Measurements from ENCODE around the gene SMPD4.
"Not testable (repeated sequence)": the region's sequence is repeated elsewhere in the genome, so short reads cannot be mapped to it uniquely, and the experiment has no call there.

Gene SMPD4

GRCh38 chr2:130120924-130121323, 60.5 kb downstream of the SMPD4 start:
- intact Hi-C loops (cut with DNase I); DNase-seq: not testable (repeated sequence)

DNA sequence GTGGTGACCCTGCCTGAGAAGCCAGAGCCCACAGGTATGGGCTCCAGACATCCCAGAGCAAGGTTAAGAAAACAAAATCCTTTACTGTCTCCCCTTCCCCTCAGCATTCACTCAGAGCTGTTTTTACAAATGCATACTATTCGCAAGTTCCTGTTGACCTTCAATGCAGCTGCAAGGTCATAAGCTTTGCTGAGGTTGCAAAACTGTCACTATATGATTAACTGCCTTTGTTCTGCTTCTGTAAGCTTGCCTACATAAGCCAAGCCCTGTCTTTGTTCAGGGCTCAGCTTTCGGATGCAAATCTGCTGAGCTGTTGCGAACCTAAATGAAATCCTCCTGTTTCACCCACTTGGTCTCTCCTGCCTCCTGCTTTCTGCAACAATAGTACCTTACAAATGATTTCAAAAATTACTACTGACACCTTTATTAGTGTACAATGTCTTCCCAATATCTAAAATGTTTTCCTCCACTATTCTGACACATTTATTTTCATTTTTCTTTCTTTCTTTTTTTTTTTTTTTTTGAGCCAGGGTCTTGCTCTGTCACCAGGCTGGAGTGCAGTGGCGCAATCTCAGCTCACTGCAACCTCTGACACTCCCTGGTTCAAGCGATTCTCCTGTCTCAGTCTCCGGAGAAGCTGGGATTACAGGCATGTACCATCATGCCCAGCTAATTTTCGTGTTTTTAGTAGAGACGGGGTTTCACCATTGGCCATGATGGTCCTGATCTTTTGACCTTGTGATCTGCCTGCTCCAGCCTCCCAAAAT, 78.6 kb downstream of the SMPD4 start:
- peak in 6 of 42 donors; percentile 1 to 35 (median 8) for DNase-seq
- intact Hi-C loops (cut with DNase I): not testable (repeated sequence)

Measured in head of caudate nucleus (tissue), 42 donors.